Lung (tissue), 12 donors: ENCODE measurements around the gene TMPRSS3. TPM values are rescaled to one million over a fixed set of nuclear protein-coding genes. Genes with fewer than 3 reads are reported as not detected.

ENCODE experiments used
- ATAC-seq: fragments of 200-7000 bp; cut with Tn5 transposase; one replicate; pipeline ENCODE4 v1.9.1; 2020; ENCODE audit warnings: moderate number of reproducible peaks; ENCODE audit not compliant: insufficient read depth, low FRiP score
- DNase-seq, 3 donors: peaks; one replicate each; pipeline ENCODE4 v3.0.0-alpha.2; 2013 to 2017
- H3K27ac ChIP-seq, 2 donors: one replicate each; pipeline ENCODE4 v1.5.1; 2013; ENCODE audit warnings: mild to moderate bottlenecking in 2 of 2, moderate library complexity in 2 of 2, control low read depth in 1 of 2, inconsistent platforms in 1 of 2, low read depth in 1 of 2, low read length in 1 of 2
- H3K27me3 ChIP-seq, 3 donors: one replicate each; pipeline ENCODE4 v1.5.1; 2013; ENCODE audit warnings: low read length in 2 of 3; ENCODE audit not compliant: control insufficient read depth in 3 of 3, insufficient read depth in 3 of 3
- H3K36me3 ChIP-seq, 4 donors: one replicate each; pipeline ENCODE4 v1.5.1; 2013; ENCODE audit warnings: low read length in 4 of 4, mild to moderate bottlenecking in 1 of 4, moderate library complexity in 1 of 4; ENCODE audit not compliant: control insufficient read depth in 4 of 4, insufficient read depth in 4 of 4
- H3K4me1 ChIP-seq, 5 donors: one replicate each; pipeline ENCODE4 v1.5.1; 2013; ENCODE audit warnings: low read length in 5 of 5, mild to moderate bottlenecking in 2 of 5, moderate library complexity in 1 of 5; ENCODE audit not compliant: control insufficient read depth in 5 of 5, insufficient read depth in 5 of 5
- H3K4me3 ChIP-seq: one replicate; pipeline ENCODE4 v1.5.1; 2013; ENCODE audit warnings: mild to moderate bottlenecking, control low read depth, moderate library complexity
- H3K9ac ChIP-seq, 2 donors: one replicate each; pipeline ENCODE4 v1.5.1; 2013; ENCODE audit warnings: low read length in 2 of 2, control low read depth in 1 of 2; ENCODE audit not compliant: insufficient read depth in 1 of 2
- H3K9me3 ChIP-seq, 4 donors: one replicate each; pipeline ENCODE4 v1.5.1; 2013; ENCODE audit warnings: low read length in 3 of 4, mild to moderate bottlenecking in 1 of 4, moderate library complexity in 1 of 4; ENCODE audit not compliant: control insufficient read depth in 4 of 4, insufficient read depth in 3 of 4
- CTCF ChIP-seq: IDR thresholded peaks from 2 replicates; pipeline ENCODE4 v1.5.1; 2012; ENCODE audit warnings: mild to moderate bottlenecking; ENCODE audit errors: control extremely low read depth, extremely low read depth
- WGBS, 2 donors: extraction: QIAGEN DNeasy Blood & Tissue Kit; methylation state at CpG; one replicate each; pipeline ENCODE4 v1.1.7; 2013; 5-methylcytosine and 5-hydroxymethylcytosine counted together
- polyA plus RNA-seq, 2 donors: library from polyadenylated mRNA; stranded (reverse); fragments of 200-250 nt; gene quantifications; one replicate each; pipeline ENCODE4 v1.2.1, GENCODE V29; 2013
- total RNA-seq, 2 donors: library from RNA; depleted of rRNA in 1 of 2; stranded (reverse); fragments of >200 nt in 1 of 2; gene quantifications; one replicate each; pipeline ENCODE4 v1.2.1, GENCODE V29; 2014 to 2021
- donor health status: control.
- donor health status: control.
- donor health status: Bipolar disorder and iron deficiency.
- donor health status: healthy.
- donor health status: DM: yes; HTN: yes; CAD: no.

The TMPRSS3 gene
- total and polyA plus RNA-seq, 4 donors: 2.1 to 7.9 (median 4.2) TPM

DNA sequence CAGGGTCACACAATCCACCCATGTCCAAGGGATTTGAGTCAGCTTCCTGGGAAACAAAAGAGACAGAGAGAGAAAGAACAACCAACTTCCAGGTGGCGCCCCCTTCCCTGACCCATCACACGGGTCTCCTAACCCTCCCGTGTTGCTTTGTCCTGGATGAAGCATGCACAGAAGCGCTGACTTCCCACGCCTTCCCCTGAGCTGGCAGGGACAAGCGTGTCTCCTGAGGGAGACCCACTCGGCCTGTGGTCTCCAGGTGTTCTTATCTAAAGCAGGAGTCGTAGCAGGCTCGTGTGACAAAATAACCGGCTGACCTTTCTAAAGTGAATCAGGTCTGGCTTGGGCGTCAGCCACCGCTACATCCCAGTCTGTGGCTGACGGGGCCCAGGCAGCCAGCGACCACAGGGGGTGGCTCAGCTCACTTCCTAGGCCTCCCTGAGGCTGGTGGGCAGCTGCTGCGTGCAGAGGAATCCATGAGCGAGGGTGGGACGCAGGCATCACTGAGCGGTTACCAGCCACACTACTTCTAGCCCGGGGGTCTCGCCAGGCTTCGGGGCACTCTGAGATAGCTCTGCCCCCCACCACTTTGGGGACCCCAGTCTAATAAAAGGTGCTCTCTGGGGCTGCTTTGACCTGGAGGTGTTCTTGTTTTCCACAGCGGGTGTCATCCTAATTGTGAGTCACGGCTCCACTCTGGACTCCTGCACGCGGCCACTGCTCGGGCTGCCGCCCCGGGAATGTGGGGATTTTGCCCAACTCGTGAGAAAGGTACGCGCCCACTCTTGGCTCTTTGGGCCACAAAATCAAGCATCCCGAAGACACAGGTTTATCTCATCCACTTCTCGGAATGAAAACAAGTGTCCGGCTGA, 48.3 kb upstream of the TMPRSS3 start:
- H3K27ac ChIP-seq: no peak overlapping the region
- H3K9me3 ChIP-seq: peaks cover 0 to 3% (median 0%) of the 10 kb centered on the region in 4 donors
- no peaks in the 10 kb centered on the region for H3K4me1 ChIP-seq
- H3K4me3 ChIP-seq: no peak overlapping the region
- ATAC-seq (no peak), DNase-seq (no peak)
- no peak overlapping the region for H3K9ac ChIP-seq
- H3K27me3 ChIP-seq: no peaks in the 10 kb centered on the region
- TF ChIP-seq CTCF: no peak
- H3K36me3 ChIP-seq: no peaks in the 10 kb centered on the region
- WGBS, 2 donors: 83 to 92% methylated on average over 34 of the region's 34 CpGs

- H3K27me3 ChIP-seq: no peaks in the 10 kb centered on the region
- 91 to 93% methylated on average over 15 of the region's 15 CpGs for WGBS, 2 donors
- no peak for DNase-seq
- ATAC-seq: no peak
- H3K4me1 ChIP-seq: no peaks in the 10 kb centered on the region
- H3K27ac ChIP-seq: no peak overlapping the region
- no peak overlapping the region for H3K4me3 ChIP-seq
- H3K9me3 ChIP-seq: peaks cover 0 to 3% (median 0%) of the 10 kb centered on the region in 4 donors
- H3K36me3 ChIP-seq: no peaks in the 10 kb centered on the region
- no peak overlapping the region for H3K9ac ChIP-seq
- no peak for TF ChIP-seq CTCF
These were observed 47.4 kb upstream of the TMPRSS3 start for GRCh38 chr21:42443181-42443785.

DNA sequence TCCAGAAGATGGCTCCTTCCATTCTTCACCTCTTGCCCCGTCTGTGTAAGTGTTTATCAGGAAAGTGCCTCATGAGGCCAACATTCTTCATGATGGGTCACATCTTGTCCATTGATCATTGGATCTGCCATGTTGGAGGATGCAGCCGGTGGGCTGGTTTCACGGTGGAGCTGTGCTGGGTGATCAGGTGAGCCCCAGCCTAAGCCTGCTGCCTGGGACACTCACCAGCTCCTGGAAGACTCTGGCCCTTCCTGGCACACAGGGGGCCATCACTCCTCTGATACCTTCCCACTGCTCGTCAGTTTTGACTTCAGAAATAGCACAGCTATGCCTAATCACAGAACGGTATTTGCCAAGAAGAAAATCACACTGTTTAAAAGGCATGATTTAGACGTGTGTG, 46.1 kb upstream of the TMPRSS3 start:
- no peaks in the 10 kb centered on the region for H3K4me1 ChIP-seq
- ATAC-seq (no peak), DNase-seq (no peak)
- H3K36me3 ChIP-seq: no peaks in the 10 kb centered on the region
- peaks cover 0 to 3% (median 0%) of the 10 kb centered on the region in 4 donors for H3K9me3 ChIP-seq
- no peak overlapping the region for H3K27ac ChIP-seq
- H3K27me3 ChIP-seq: no peaks in the 10 kb centered on the region
- no peak overlapping the region for H3K4me3 ChIP-seq
- no peak overlapping the region for H3K9ac ChIP-seq
- TF ChIP-seq CTCF: no peak
- 76 to 93% methylated on average over 6 of the region's 6 CpGs for WGBS, 2 donors
